ENCODE measurements around the gene ROBO4.

DNA sequence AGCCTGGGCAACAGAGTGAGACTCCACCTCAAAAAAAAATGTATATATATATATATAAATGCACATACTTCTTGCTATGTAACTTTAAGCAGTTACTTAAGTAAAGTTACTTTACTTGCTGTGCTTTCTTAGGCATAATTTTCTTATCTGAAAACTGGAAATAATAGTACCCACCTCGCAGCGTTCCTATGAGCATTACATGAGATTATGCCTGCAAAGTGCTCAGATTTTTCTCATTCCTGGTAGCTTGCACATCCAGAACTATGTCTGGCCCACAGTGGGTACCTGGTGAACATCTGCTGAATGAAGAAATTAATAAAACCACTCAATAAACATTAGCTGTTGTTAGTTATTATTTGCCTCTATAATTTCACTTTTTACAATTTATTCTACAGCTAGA lies 38.5 kb downstream of the ROBO4 start:
- TF ChIP-seq POLR2AphosphoS5 (IDR thresholded peaks at IDR 0.05; ENCODE audit: low read depth): no peak
- TF ChIP-seq CTCF (conservative IDR thresholded peaks at IDR 0.05; ENCODE audit: low read depth in 2 of 2): no peak
- TF ChIP-seq EZH2 (IDR thresholded peaks at IDR 0.05; ENCODE audit: low read depth, unreplicated experiment): no peak
- TF ChIP-seq NANOG (IDR thresholded peaks at IDR 0.05; ENCODE audit: borderline replicate concordance): no peak
- no peak for TF ChIP-seq ZNF114 (CRISPR knock-in tag; IDR thresholded peaks at IDR 0.05)
- TF ChIP-seq CREB1 (CRISPR knock-in tag; IDR thresholded peaks at IDR 0.05; ENCODE audit: low read depth): no peak
- TF ChIP-seq EZH2phosphoT487 (IDR thresholded peaks at IDR 0.05; ENCODE audit: unreplicated experiment): no peak
